ENCODE data around the gene EML4. TPM values are rescaled to one million over a fixed set of nuclear protein-coding genes. Genes with fewer than 3 reads are reported as not detected.

Gene EML4
- total RNA-seq, 3 donors from 2014 or later: 19.4 to 68.5 (median 36.7) TPM

GRCh38 chr2:42239289-42239661 is 70.1 kb downstream of the EML4 start:
- no peaks in the 10 kb centered on the region for H3K36me3 ChIP-seq
- DNase-seq (ENCODE audit: low spot score in 2 of 2): no peak
- no peaks in the 10 kb centered on the region for H3K9me3 ChIP-seq
- H3K4me1 ChIP-seq: no peaks in the 10 kb centered on the region
- H3K27ac ChIP-seq: peak overlapping the region in 1 of 2 donors; percentile 46
- H3K4me3 ChIP-seq: no peak overlapping the region
- H3K27me3 ChIP-seq: no peaks in the 10 kb centered on the region
- intact Hi-C loops (cut with DNase I; ENCODE audit: low total_unique reads): loop anchor here (10.0 kb wide), 1 partner anchor 134 kb away; no protein-coding TSS in a partner anchor
- no peak for TF ChIP-seq CTCF (IDR thresholded peaks at IDR 0.05)
- no peak for TF ChIP-seq POLR2AphosphoS5 (IDR thresholded peaks at IDR 0.05)
- no peak for TF ChIP-seq POLR2A (IDR thresholded peaks at IDR 0.05)

- intact Hi-C loops (cut with DNase I; ENCODE audit: low total_unique reads): loop anchor here (10.0 kb wide), 1 partner anchor 135 kb away; no protein-coding TSS in a partner anchor
- Histone ChIP-seq H3K4me1 (no peaks in the 10 kb centered on the region), H3K9me3 (no peaks in the 10 kb centered on the region), H3K27ac (peak overlapping the region in 1 of 2 donors; percentile 46), H3K4me3 (no peak overlapping the region), H3K27me3 (no peaks in the 10 kb centered on the region), H3K36me3 (no peaks in the 10 kb centered on the region)
- DNase-seq (ENCODE audit: low spot score in 2 of 2): no peak
- no peak for TF ChIP-seq CTCF (IDR thresholded peaks at IDR 0.05)
- no peak for TF ChIP-seq POLR2AphosphoS5 (IDR thresholded peaks at IDR 0.05)
- no peak for TF ChIP-seq POLR2A (IDR thresholded peaks at IDR 0.05)
These were observed 70.7 kb downstream of the EML4 start for GRCh38 chr2:42239811-42240210.

GRCh38 chr2:42241517-42241916 is 72.4 kb downstream of the EML4 start:
- intact Hi-C loops (cut with DNase I; ENCODE audit: low total_unique reads): no loop called here
- no peaks in the 10 kb centered on the region for H3K4me1 ChIP-seq
- H3K36me3 ChIP-seq: no peaks in the 10 kb centered on the region
- H3K4me3 ChIP-seq: no peak overlapping the region
- no peak for TF ChIP-seq POLR2A (IDR thresholded peaks at IDR 0.05)
- no peak for TF ChIP-seq CTCF (IDR thresholded peaks at IDR 0.05)
- DNase-seq (ENCODE audit: low spot score in 2 of 2): no peak
- no peaks in the 10 kb centered on the region for H3K9me3 ChIP-seq
- no peaks in the 10 kb centered on the region for H3K27me3 ChIP-seq
- no peak overlapping the region for H3K27ac ChIP-seq

- intact Hi-C loops (cut with DNase I; ENCODE audit: low total_unique reads): no loop called here
- Histone ChIP-seq H3K27me3 (no peaks in the 10 kb centered on the region), H3K4me1 (no peaks in the 10 kb centered on the region), H3K36me3 (no peaks in the 10 kb centered on the region), H3K4me3 (no peak overlapping the region), H3K9me3 (no peaks in the 10 kb centered on the region), H3K27ac (no peak overlapping the region)
- TF ChIP-seq CTCF (IDR thresholded peaks at IDR 0.05) (no peak), POLR2AphosphoS5 (IDR thresholded peaks at IDR 0.05) (no peak), POLR2A (IDR thresholded peaks at IDR 0.05) (no peak)
- no peak for DNase-seq (ENCODE audit: low spot score in 2 of 2)
These were observed 74.1 kb downstream of the EML4 start for GRCh38 chr2:42243297-42243696.

- no peak overlapping the region for H3K27ac ChIP-seq
- H3K27me3 ChIP-seq: no peaks in the 10 kb centered on the region
- intact Hi-C loops (cut with DNase I; ENCODE audit: low total_unique reads): no loop called here
- TF ChIP-seq CTCF (IDR thresholded peaks at IDR 0.05) (no peak), POLR2A (IDR thresholded peaks at IDR 0.05) (no peak)
- H3K9me3 ChIP-seq: no peaks in the 10 kb centered on the region
- no peak for DNase-seq (ENCODE audit: low spot score in 2 of 2)
- no peaks in the 10 kb centered on the region for H3K4me1 ChIP-seq
- H3K4me3 ChIP-seq: no peak overlapping the region
- no peaks in the 10 kb centered on the region for H3K36me3 ChIP-seq
These were observed 75.4 kb downstream of the EML4 start for GRCh38 chr2:42244520-42244919.
